HEK293 (cell line): ENCODE data around the gene PRRT1.

Experiments
- CTCF ChIA-PET: fragments of 350-600 bp; formaldehyde crosslinking; extraction: SDS; loops from one replicate; lab custom pipeline; 2021; ENCODE audit warnings: antibody characterized with exemption; lab: Yijun Ruan, JAX
- POLR2A ChIA-PET: fragments of 300-600 bp; formaldehyde crosslinking; extraction: SDS; loops from one replicate; lab custom pipeline; 2020; ENCODE audit warnings: antibody characterized with exemption, inconsistent platforms; lab: Yijun Ruan, JAX
- H3K27ac ChIP-seq: fragments of 200-500 bp; sonication (Bioruptor generic); 2 replicates; pipeline ENCODE4 v1.5.1; 2014; ENCODE audit warnings: low read depth, low read length, control low read depth, inconsistent platforms; ENCODE audit errors: extremely low read depth
- H3K36me3 ChIP-seq, 2 experiments: fragments of 200-500 bp in 1 of 2; sonication (Bioruptor generic) in 1 of 2; 1 replicate in 1 of 2; 2 replicates in 1 of 2; pipeline ENCODE4 v1.5.1; 2014 to 2017; ENCODE audit warnings: inconsistent platforms in 2 of 2, low read length in 2 of 2; ENCODE audit not compliant: control insufficient read depth in 2 of 2, insufficient read depth in 1 of 2
- H3K4me1 ChIP-seq: fragments of 200-500 bp; sonication (Bioruptor generic); 2 replicates; pipeline ENCODE4 v1.5.1; 2014; ENCODE audit warnings: mild to moderate bottlenecking, low read length, inconsistent platforms; ENCODE audit not compliant: control insufficient read depth, insufficient read depth
- H3K4me3 ChIP-seq: 2 replicates; pipeline ENCODE4 v1.5.1; 2011; ENCODE audit warnings: low read depth, mild to moderate bottlenecking, control low read depth, low read length, moderate library complexity
- H3K9me3 ChIP-seq: fragments of 200-500 bp; sonication (Bioruptor generic); 2 replicates; pipeline ENCODE4 v1.5.1; 2014; ENCODE audit warnings: low read depth, low read length, inconsistent platforms; ENCODE audit not compliant: control insufficient read depth, insufficient read depth
- IKZF3 ChIP-seq: fragments of 450-650 bp; IDR thresholded peaks from 2 replicates; pipeline ENCODE4 v1.5.0; 2018; ENCODE audit warnings: missing biosample characterization, mild to moderate bottlenecking, missing genetic modification characterization, moderate library complexity
- KLF9 ChIP-seq: fragments of 450-650 bp; formaldehyde crosslinking; IDR thresholded peaks from 2 replicates; pipeline ENCODE4 v1.5.1; 2016; ENCODE audit warnings: missing biosample characterization, missing genetic modification characterization, low read depth
- MZF1 ChIP-seq: fragments of 450-650 bp; formaldehyde crosslinking; IDR thresholded peaks from 2 replicates; pipeline ENCODE4 v1.5.1; 2017; ENCODE audit warnings: missing biosample characterization, missing genetic modification characterization, borderline replicate concordance
- PRDM1 ChIP-seq: fragments of 450-650 bp; formaldehyde crosslinking; IDR thresholded peaks from 2 replicates; pipeline ENCODE4; 2016; ENCODE audit warnings: missing biosample characterization, missing genetic modification characterization
- SP3 ChIP-seq: fragments of 450-650 bp; formaldehyde crosslinking; IDR thresholded peaks from 2 replicates; pipeline ENCODE4 v1.5.1; 2016; ENCODE audit warnings: missing biosample characterization, missing genetic modification characterization
- ZNF23 ChIP-seq: fragments of 450-650 bp; formaldehyde crosslinking; IDR thresholded peaks from 2 replicates; pipeline ENCODE4 v1.5.1; 2016; ENCODE audit warnings: missing biosample characterization, missing genetic modification characterization, borderline replicate concordance
- ZNF239 ChIP-seq: fragments of 450-650 bp; formaldehyde crosslinking; IDR thresholded peaks from 2 replicates; pipeline ENCODE4 v1.5.1; 2016; ENCODE audit warnings: missing biosample characterization, missing genetic modification characterization
- ZNF24 ChIP-seq: fragments of 450-650 bp; formaldehyde crosslinking; IDR thresholded peaks from 2 replicates; pipeline ENCODE4 v1.5.1; 2016; ENCODE audit warnings: missing biosample characterization, missing genetic modification characterization
- ZNF366 ChIP-seq: fragments of 450-650 bp; formaldehyde crosslinking; conservative IDR thresholded peaks from 2 replicates; pipeline ENCODE4 v1.5.1; 2016; ENCODE audit warnings: missing biosample characterization, missing genetic modification characterization
- ZNF510 ChIP-seq: fragments of 450-650 bp; formaldehyde crosslinking; IDR thresholded peaks from 2 replicates; pipeline ENCODE4 v1.5.1; 2018; ENCODE audit warnings: mild to moderate bottlenecking, missing genetic modification characterization, missing biosample characterization; ENCODE audit not compliant: insufficient replicate concordance
- ZNF585B ChIP-seq: fragments of 450-650 bp; formaldehyde crosslinking; IDR thresholded peaks from 2 replicates; pipeline ENCODE4 v1.5.1; 2016; ENCODE audit warnings: missing biosample characterization, missing genetic modification characterization
- ZNF600 ChIP-seq: fragments of 450-650 bp; formaldehyde crosslinking; IDR thresholded peaks from 2 replicates; pipeline ENCODE4 v1.5.1; 2016; ENCODE audit warnings: missing biosample characterization, missing genetic modification characterization
- TF ChIP-seq, protein P1 (sequence below): fragments of 450-650 bp; formaldehyde crosslinking; IDR thresholded peaks from 2 replicates; pipeline ENCODE4 v1.5.1; 2016; ENCODE audit warnings: missing biosample characterization, missing genetic modification characterization
- TF ChIP-seq, protein P2 (sequence below): fragments of 450-650 bp; formaldehyde crosslinking; IDR thresholded peaks from 2 replicates; pipeline ENCODE4 v1.5.1; 2016; ENCODE audit warnings: missing biosample characterization, missing genetic modification characterization
- TF ChIP-seq, protein P3 (sequence below): fragments of 450-650 bp; formaldehyde crosslinking; IDR thresholded peaks from 2 replicates; pipeline ENCODE4 v1.5.1; 2016; ENCODE audit warnings: missing biosample characterization, missing genetic modification characterization
- TF ChIP-seq, protein P4 (sequence below): fragments of 450-650 bp; formaldehyde crosslinking; IDR thresholded peaks from 2 replicates; pipeline ENCODE4 v1.5.1; 2016; ENCODE audit warnings: missing biosample characterization, missing genetic modification characterization, borderline replicate concordance
- TF ChIP-seq, protein P5 (sequence below): fragments of 450-650 bp; IDR thresholded peaks from 2 replicates; pipeline ENCODE4 v1.5.1; 2018; ENCODE audit warnings: missing biosample characterization, mild to moderate bottlenecking, missing genetic modification characterization
- TF ChIP-seq, protein P6 (sequence below): fragments of 450-650 bp; formaldehyde crosslinking; IDR thresholded peaks from 2 replicates; pipeline ENCODE4 v1.5.1; 2016; ENCODE audit warnings: missing biosample characterization, missing genetic modification characterization

The PRRT1 gene

DNA sequence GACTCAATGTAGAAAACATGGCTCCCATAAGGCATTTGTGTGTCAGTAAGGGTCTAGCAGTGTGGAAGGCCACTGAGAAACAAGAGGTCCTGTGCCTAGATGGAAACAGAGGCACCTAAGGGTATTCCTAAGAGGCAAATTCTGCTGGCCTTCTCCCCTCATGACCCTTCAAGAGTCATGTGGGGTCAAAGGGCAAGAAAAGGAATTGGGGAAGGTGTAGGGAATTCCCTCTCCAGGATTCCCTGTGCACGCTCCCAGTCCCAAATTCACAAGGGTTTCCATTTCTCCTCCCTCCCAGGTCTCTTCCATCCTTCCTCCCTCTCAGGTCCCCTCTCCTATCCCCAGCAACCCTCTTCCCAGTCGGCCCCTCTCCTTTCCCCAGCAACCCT, 23.6 kb upstream of the PRRT1 start:
- H3K27ac ChIP-seq: peak overlapping the region; percentile 82; the same call in 1 of the 2 replicates
- 0 out of 2 replicates have a peak, but pooled peaks have one; percentile 11 for TF ChIP-seq ZNF600 (tag by site-specific recombination)
- TF ChIP-seq SP3 (tag by site-specific recombination): no peak
- TF ChIP-seq ZNF585B (tag by site-specific recombination): no peak
- TF ChIP-seq PRDM1 (tag by site-specific recombination): peak; percentile 76
- TF ChIP-seq MZF1 (tag by site-specific recombination): no peak
- TF ChIP-seq IKZF3 (tag by site-specific recombination): peak; percentile 70; the same call in 1 of the 2 replicates
- TF ChIP-seq KLF9 (tag by site-specific recombination): no peak
- TF ChIP-seq ZNF366 (tag by site-specific recombination): 0 out of 2 replicates have a peak, but pooled peaks have one; percentile 7
- TF ChIP-seq ZNF23 (tag by site-specific recombination): no peak
- no peak for TF ChIP-seq ZNF239 (tag by site-specific recombination)
- ChIA-PET POLR2A (interaction anchor here (1.1 kb wide), 1 partner anchor 15 kb away, joined by 5 read pairs; the partner anchor contains the start of gene PBX2), CTCF (no interaction called here)
- H3K4me1 ChIP-seq: peaks cover 14% of the 10 kb centered on the region
- H3K9me3 ChIP-seq: no peaks in the 10 kb centered on the region
- H3K4me3 ChIP-seq: peak overlapping the region; percentile 76
- peaks cover 9 to 30% of the 10 kb centered on the region in 2 experiments; a peak in 2 of 3 replicates for H3K36me3 ChIP-seq

DNA sequence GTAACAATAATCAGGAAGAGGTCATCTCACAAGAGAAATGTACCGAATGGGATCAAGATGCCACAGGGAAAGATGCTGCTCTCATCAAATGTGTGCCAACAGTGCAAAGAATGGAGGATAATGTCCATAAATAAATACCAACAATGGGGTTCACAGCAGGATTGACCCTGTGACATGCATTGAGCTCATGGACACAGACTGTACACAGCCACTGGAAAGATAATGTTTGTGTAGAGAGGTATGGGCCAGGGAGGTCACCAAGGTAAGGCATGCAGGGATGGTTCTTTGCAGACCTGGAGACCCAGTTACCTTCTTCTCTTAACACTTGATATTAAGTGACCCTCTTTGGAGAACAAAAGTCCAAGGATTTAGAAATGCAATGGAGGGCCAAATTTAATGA, 22.7 kb upstream of the PRRT1 start:
- ChIA-PET CTCF (no interaction called here), POLR2A (interaction anchor here (0.6 kb wide), 1 partner anchor 52 kb away, joined by 3 read pairs; no protein-coding TSS in a partner anchor)
- Histone ChIP-seq H3K4me1 (peaks cover 14% of the 10 kb centered on the region), H3K36me3 (peaks cover 15 to 30% of the 10 kb centered on the region in 2 experiments; a peak in 2 of 3 replicates), H3K27ac (no peak overlapping the region), H3K9me3 (no peaks in the 10 kb centered on the region), H3K4me3 (no peak overlapping the region; the same call in 1 of the 2 replicates)
- TF ChIP-seq, protein P1, sequence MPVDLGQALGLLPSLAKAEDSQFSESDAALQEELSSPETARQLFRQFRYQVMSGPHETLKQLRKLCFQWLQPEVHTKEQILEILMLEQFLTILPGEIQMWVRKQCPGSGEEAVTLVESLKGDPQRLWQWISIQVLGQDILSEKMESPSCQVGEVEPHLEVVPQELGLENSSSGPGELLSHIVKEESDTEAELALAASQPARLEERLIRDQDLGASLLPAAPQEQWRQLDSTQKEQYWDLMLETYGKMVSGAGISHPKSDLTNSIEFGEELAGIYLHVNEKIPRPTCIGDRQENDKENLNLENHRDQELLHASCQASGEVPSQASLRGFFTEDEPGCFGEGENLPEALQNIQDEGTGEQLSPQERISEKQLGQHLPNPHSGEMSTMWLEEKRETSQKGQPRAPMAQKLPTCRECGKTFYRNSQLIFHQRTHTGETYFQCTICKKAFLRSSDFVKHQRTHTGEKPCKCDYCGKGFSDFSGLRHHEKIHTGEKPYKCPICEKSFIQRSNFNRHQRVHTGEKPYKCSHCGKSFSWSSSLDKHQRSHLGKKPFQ (tag by site-specific recombination): no peak
- TF ChIP-seq ZNF510 (tag by site-specific recombination): no peak
- TF ChIP-seq, protein P2, sequence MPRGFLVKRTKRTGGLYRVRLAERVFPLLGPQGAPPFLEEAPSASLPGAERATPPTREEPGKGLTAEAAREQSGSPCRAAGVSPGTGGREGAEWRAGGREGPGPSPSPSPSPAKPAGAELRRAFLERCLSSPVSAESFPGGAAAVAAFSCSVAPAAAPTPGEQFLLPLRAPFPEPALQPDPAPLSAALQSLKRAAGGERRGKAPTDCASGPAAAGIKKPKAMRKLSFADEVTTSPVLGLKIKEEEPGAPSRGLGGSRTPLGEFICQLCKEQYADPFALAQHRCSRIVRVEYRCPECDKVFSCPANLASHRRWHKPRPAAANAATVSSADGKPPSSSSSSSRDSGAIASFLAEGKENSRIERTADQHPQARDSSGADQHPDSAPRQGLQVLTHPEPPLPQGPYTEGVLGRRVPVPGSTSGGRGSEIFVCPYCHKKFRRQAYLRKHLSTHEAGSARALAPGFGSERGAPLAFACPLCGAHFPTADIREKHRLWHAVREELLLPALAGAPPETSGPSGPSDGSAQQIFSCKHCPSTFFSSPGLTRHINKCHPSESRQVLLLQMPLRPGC (tag by site-specific recombination): no peak
- no peak for TF ChIP-seq ZNF24 (tag by site-specific recombination)
- TF ChIP-seq, protein P3, sequence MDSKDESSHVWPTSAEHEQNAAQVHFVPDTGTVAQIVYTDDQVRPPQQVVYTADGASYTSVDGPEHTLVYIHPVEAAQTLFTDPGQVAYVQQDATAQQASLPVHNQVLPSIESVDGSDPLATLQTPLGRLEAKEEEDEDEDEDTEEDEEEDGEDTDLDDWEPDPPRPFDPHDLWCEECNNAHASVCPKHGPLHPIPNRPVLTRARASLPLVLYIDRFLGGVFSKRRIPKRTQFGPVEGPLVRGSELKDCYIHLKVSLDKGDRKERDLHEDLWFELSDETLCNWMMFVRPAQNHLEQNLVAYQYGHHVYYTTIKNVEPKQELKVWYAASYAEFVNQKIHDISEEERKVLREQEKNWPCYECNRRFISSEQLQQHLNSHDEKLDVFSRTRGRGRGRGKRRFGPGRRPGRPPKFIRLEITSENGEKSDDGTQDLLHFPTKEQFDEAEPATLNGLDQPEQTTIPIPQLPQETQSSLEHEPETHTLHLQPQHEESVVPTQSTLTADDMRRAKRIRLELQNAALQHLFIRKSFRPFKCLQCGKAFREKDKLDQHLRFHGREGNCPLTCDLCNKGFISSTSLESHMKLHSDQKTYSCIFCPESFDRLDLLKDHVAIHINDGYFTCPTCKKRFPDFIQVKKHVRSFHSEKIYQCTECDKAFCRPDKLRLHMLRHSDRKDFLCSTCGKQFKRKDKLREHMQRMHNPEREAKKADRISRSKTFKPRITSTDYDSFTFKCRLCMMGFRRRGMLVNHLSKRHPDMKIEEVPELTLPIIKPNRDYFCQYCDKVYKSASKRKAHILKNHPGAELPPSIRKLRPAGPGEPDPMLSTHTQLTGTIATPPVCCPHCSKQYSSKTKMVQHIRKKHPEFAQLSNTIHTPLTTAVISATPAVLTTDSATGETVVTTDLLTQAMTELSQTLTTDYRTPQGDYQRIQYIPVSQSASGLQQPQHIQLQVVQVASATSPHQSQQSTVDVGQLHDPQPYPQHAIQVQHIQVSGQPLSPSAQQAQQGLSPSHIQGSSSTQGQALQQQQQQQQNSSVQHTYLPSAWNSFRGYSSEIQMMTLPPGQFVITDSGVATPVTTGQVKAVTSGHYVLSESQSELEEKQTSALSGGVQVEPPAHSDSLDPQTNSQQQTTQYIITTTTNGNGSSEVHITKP (tag by site-specific recombination): no peak
- TF ChIP-seq, protein P4, sequence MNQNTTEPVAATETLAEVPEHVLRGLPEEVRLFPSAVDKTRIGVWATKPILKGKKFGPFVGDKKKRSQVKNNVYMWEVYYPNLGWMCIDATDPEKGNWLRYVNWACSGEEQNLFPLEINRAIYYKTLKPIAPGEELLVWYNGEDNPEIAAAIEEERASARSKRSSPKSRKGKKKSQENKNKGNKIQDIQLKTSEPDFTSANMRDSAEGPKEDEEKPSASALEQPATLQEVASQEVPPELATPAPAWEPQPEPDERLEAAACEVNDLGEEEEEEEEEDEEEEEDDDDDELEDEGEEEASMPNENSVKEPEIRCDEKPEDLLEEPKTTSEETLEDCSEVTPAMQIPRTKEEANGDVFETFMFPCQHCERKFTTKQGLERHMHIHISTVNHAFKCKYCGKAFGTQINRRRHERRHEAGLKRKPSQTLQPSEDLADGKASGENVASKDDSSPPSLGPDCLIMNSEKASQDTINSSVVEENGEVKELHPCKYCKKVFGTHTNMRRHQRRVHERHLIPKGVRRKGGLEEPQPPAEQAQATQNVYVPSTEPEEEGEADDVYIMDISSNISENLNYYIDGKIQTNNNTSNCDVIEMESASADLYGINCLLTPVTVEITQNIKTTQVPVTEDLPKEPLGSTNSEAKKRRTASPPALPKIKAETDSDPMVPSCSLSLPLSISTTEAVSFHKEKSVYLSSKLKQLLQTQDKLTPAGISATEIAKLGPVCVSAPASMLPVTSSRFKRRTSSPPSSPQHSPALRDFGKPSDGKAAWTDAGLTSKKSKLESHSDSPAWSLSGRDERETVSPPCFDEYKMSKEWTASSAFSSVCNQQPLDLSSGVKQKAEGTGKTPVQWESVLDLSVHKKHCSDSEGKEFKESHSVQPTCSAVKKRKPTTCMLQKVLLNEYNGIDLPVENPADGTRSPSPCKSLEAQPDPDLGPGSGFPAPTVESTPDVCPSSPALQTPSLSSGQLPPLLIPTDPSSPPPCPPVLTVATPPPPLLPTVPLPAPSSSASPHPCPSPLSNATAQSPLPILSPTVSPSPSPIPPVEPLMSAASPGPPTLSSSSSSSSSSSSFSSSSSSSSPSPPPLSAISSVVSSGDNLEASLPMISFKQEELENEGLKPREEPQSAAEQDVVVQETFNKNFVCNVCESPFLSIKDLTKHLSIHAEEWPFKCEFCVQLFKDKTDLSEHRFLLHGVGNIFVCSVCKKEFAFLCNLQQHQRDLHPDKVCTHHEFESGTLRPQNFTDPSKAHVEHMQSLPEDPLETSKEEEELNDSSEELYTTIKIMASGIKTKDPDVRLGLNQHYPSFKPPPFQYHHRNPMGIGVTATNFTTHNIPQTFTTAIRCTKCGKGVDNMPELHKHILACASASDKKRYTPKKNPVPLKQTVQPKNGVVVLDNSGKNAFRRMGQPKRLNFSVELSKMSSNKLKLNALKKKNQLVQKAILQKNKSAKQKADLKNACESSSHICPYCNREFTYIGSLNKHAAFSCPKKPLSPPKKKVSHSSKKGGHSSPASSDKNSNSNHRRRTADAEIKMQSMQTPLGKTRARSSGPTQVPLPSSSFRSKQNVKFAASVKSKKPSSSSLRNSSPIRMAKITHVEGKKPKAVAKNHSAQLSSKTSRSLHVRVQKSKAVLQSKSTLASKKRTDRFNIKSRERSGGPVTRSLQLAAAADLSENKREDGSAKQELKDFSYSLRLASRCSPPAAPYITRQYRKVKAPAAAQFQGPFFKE: no peak
- TF ChIP-seq, protein P5, sequence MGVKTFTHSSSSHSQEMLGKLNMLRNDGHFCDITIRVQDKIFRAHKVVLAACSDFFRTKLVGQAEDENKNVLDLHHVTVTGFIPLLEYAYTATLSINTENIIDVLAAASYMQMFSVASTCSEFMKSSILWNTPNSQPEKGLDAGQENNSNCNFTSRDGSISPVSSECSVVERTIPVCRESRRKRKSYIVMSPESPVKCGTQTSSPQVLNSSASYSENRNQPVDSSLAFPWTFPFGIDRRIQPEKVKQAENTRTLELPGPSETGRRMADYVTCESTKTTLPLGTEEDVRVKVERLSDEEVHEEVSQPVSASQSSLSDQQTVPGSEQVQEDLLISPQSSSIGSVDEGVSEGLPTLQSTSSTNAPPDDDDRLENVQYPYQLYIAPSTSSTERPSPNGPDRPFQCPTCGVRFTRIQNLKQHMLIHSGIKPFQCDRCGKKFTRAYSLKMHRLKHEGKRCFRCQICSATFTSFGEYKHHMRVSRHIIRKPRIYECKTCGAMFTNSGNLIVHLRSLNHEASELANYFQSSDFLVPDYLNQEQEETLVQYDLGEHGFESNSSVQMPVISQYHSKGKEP (tag by site-specific recombination): no peak
- TF ChIP-seq, protein P6, sequence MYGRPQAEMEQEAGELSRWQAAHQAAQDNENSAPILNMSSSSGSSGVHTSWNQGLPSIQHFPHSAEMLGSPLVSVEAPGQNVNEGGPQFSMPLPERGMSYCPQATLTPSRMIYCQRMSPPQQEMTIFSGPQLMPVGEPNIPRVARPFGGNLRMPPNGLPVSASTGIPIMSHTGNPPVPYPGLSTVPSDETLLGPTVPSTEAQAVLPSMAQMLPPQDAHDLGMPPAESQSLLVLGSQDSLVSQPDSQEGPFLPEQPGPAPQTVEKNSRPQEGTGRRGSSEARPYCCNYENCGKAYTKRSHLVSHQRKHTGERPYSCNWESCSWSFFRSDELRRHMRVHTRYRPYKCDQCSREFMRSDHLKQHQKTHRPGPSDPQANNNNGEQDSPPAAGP: no peak
